Posterior vena cava (tissue), 2 donors: ENCODE data around the gene PLPPR1. TPM values are rescaled to one million over a fixed set of nuclear protein-coding genes. Genes with fewer than 3 reads are reported as not detected.

Experiments
- DNase-seq: peaks from one replicate; pipeline ENCODE4 v3.0.0-alpha.2; 2020; ENCODE audit warnings: low spot score
- intact Hi-C, 2 donors: fragments of 100-400 bp; cut with DNase I; formaldehyde crosslinking; loops; one replicate each; pipeline versions ENCODE4 v1.14.1 to v1.14.2; 2022 to 2023
- long read RNA-seq, 2 donors: library from polyadenylated mRNA; unstranded; transcript quantifications; one replicate each; pipeline ENCODE4 v2.0.0, GENCODE V29; 2020 to 2021
- total RNA-seq, 2 donors: library from RNA; stranded (reverse); fragmentation: NEBNext Ultra II Directional; extraction: Animal tissue kit (Norgen Biotek cat#: 25700); gene quantifications; one replicate each; pipeline ENCODE4 v1.2.1, GENCODE V29; 2021
- donor health status: DM: yes; HTN: yes; CAD: no.
- donor health status: DM: yes; HTN: yes; CAD: no.

The PLPPR1 gene
- not detected for total RNA-seq
- long read RNA-seq, donor 1 = 0 reads
- long read RNA-seq, donor 2 = 0 reads

DNA sequence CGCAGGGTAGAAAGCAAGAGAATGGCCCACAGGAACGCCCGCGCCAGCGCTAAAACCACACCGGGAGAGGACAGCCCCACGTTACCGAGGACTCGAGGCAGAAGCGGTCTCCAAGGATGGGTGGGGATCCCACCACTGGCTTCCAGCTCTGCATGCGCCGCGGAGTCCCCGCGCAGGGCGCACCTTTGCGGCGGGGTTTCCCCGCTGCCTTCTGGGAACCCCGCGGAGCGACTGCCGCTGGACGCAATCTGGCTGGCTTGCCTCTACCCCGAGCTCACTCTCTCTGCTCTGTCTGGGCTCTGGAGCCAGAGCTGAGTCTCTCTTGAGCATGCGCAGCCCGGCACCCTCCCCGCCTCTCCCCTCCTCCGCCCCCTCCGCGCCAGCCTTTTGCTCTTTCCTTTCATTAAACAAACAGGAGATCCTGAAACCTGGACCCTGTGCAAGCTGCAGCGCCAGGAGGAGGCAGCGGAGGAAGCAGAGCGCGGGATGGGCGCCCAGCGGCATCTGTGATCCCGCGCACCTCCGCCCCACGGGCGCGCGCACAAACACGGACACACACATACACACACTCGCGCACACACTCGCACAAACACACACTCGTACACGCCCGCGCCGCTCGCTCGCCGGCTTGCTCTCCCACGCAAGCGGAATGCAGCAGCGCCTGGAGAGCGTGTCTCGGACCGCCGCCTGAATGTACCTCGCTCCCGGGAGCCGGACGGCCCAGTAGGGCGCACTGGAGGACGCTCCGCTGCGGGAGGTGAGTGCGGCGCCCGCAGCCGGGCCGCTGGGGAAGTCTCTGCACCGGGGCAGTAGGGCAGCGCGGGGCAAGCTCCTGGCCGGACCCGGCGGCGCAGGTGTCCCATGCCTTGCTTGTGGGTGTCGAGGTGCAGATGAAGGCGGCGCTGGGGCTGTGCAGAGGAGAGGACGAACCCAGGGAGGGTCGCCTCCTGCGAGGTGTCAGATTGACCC, at the start of gene PLPPR1:
Gene PLPPR1 (plus strand): TSS at position 382 of the 969 bp plus-strand sequence.
- peak; percentile 77 for DNase-seq

DNA sequence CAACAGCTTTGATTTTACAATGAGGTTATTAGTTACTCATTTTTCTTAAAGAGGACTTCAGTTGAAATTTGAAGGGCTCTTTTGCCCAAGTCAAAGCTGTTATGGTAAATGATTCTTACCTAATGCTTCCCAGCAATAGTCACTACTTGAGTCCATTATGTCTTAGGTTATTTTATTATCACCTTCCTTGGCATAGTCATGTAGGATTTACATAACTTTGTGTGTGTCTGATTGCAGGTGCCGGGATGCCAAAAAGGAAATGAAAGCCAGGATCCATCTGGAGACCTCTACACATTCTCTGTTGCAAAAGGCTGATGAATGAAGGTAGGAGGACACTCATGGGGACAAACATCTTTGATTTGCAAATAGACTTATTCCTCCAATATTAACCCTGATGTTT, 38.8 kb upstream of the PLPPR1 start:
- intact Hi-C loops = no loop called here
- DNase-seq = no peak

More for the DNA sequence above, at the start of gene PLPPR1:
- intact Hi-C loops = no loop called here

- no peak for DNase-seq
Observed at GRCh38 chr9:100990605-100991381, 37.7 kb upstream of the PLPPR1 start.

GRCh38 chr9:100992632-100993031, 35.9 kb upstream of the PLPPR1 start:
- intact Hi-C loops = no loop called here
- DNase-seq = no peak

More at GRCh38 chr9:100990605-100991381, 37.7 kb upstream of the PLPPR1 start:
- intact Hi-C loops = no loop called here

- DNase-seq = no peak
- intact Hi-C loops = no loop called here
Observed at GRCh38 chr9:100999906-101000544, 28.5 kb upstream of the PLPPR1 start.

GRCh38 chr9:101005246-101005645, 23.3 kb upstream of the PLPPR1 start:
- no peak for DNase-seq
- intact Hi-C loops = no loop called here

- DNase-seq = no peak
Observed at GRCh38 chr9:101014566-101014965, 14.0 kb upstream of the PLPPR1 start.

DNA sequence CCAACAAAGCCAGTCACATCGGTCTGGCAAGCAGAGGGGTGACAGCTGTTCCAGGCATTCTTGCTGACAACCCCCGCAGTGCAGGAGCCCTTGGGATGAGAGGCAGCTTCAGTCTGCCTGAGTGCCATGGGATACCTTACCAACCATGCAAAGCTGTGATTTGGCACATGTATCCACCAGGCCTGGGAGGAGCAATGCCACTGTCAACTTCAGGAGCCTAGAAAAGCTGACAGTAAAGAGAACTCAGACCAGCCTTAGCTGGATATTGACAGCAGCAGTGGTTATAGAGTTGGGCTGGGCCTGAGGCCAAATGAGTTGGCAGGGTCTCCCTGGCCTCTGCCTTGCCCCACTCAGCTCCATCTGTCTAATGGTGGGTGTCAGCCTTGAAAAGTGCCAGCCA, 10.1 kb upstream of the PLPPR1 start:
- intact Hi-C loops = no loop called here
- no peak for DNase-seq

More at GRCh38 chr9:101014566-101014965, 14.0 kb upstream of the PLPPR1 start:
- intact Hi-C loops = no loop called here

DNA sequence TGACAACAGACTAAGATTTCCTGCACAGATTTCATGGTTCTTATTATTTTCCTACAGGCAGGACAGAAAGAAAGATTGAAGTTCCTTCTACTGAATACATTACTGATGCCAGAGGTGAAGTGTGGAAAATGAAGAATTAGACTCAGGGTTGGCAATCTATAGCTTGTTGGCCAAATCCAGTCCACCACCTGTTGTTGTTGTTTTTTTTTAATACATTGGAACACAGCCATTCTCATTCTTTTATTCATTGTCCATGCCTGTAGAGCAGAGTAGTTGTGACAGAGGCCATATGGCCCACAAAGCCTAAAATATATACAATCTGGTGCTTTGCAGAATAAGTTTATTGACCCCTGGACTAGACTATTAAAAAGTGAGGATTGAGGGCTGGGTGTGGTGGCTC, 5.8 kb upstream of the PLPPR1 start:
- no peak for DNase-seq
- intact Hi-C loops = no loop called here

GRCh38 chr9:101025940-101026339, 2.6 kb upstream of the PLPPR1 start:
- intact Hi-C loops = no loop called here
- DNase-seq = no peak

DNA sequence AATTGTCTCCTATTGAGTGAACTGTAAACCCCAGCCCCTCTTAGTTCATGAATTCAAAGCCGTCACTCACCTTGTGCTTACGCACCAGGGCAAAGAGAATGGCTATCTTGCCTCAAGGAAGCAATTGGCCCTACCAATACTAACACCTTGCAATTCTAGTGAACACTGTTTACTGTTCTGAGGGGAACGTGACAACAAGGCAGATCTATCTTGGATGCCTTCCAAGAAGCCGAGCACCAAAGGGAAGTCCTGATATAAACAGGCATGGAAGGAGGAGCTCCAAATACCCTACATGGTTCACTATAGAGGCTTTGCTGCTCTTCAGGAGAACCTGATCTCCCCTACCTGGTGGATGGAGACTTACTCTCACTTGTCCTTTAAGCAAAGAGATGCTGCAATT, 1.7 kb upstream of the PLPPR1 start:
- no peak for DNase-seq
- intact Hi-C loops = no loop called here

GRCh38 chr9:101027236-101027635, 1.3 kb upstream of the PLPPR1 start:
- no peak for DNase-seq
- intact Hi-C loops = no loop called here

DNA sequence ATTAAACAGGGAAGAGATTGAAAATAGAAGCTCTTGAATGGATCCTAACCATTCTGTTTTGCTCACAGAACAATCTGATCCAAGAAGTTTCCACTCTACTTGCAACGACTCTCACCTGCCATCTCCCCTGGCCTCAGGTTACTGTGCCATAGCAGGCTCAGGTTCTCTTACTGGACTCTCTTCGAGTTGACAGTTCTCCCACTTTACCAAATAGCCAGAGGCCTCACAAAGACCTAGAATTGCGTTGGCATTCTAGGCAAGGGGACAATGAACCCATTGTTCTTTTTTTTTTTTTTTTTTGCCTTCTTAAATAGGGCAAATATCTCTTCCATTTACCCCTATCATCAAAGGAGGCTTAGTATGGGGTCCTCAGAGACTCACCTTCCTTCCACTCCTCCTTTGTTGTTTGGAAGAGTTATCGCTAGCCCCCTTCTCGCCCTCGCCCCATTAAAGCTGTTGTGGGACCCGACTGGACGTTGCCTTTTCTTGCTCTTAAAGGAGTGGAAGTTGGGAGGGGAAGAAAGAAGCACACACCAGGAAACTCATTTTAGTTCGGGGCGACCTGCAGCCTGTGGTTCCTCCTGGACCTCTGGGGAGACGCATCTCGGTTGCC, 688 bp upstream of the PLPPR1 start:
- DNase-seq = no peak
- intact Hi-C loops = no loop called here

- intact Hi-C loops = no loop called here
- DNase-seq = no peak
Observed at GRCh38 chr9:101029315-101030085, 973 bp downstream of the PLPPR1 start.

- intact Hi-C loops = no loop called here
- no peak for DNase-seq
Observed at GRCh38 chr9:101030086-101030391, 1.5 kb downstream of the PLPPR1 start.

- DNase-seq = no peak
- intact Hi-C loops = no loop called here
Observed at GRCh38 chr9:101032426-101032825, 3.9 kb downstream of the PLPPR1 start.

GRCh38 chr9:101034222-101034621, 5.7 kb downstream of the PLPPR1 start:
- intact Hi-C loops = no loop called here
- no peak for DNase-seq

DNA sequence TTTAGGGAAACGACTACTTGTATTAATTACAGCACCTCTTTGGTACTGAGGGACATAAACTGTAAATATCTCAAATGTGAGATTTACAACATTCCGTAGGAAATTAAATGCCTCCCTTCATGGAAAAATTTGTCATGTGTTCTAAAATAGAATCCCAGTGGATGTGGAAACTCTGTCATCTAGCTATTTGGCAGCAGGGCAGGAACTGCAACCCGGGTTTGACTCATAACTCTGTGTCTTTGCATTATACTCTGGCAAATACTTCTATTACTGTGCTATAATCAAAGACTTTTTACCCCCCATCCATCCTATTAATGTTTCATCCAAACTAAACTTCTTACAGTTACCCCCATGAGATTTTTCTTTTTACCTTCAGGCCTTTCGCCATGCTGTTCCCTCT, 6.6 kb downstream of the PLPPR1 start:
- no peak for DNase-seq
- intact Hi-C loops = no loop called here

DNA sequence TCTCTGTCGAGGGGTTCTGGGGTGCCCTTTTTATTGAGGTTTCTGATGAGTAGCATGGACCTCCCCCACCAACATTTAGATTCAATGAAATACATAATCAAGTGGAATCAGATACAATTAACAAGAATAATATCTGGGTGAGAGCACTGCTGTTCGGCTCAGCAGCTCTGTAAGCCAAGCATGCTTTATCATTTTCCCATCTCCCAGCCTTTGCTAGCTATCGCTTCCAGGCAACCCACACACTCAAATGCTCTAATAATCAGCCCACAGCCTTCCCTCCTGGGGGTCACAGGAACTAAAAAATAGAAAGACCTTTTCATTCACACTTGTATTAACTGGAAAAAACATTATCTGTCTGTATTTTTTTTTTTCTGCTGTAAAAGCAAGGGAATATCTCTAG, 8.9 kb downstream of the PLPPR1 start:
- intact Hi-C loops = no loop called here
- no peak for DNase-seq
